Endometrial microvascular endothelial cells (primary cell): ENCODE results near the gene FOXJ3. TPM values are rescaled to one million over a fixed set of nuclear protein-coding genes. Genes with fewer than 3 reads are reported as not detected.

Source experiments
- in situ Hi-C: cut with HindIII; loops from 2 replicates; pipeline ENCODE4 v1.10.0; 2017; ENCODE audit warnings: low sequenced_read_pairs, low pct_unique_long_range_greater_than_20kb; ENCODE audit errors: inconsistent ontology term
- total RNA-seq: library from RNA; depleted of rRNA; stranded (reverse); fragments of >200 nt; gene quantifications from one replicate; pipeline ENCODE4 v1.2.3, GENCODE V29; 2015; ENCODE audit errors: inconsistent ontology term

The FOXJ3 gene
- total RNA-seq, 1 donor from 2014 or later = 16.3 TPM

DNA sequence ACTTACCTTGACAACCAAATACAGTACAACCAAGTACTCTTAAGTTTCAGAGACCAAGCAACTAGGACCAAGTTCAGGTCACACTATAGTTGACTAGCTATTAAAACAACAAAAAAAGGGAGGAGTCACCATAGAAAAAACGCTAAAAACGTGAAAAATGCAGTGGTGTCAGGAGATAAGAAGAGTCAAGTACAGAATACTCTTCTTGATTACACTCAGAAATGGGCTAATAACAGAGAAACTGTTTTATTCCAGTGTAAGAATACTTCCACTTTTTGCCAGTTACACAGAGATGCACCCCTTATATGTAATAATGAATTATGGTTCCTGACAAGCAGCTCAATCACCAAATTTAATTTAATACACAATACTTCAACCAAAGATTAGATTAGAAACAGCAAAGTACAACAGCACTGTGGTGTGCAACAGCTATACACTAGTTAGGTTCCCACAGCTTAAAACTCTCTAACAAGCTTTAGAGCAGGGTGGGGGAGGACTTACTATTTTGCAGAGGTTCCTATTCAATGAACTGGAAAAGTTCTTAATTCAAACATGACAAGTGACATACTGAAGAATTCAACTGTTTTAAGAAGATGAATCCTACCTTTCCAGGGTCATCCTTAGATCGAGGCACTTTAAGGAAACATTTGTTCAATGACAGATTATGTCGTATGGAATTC is 70.4 kb downstream of the FOXJ3 start:
- in situ Hi-C loops = no loop called here

- in situ Hi-C loops = no loop called here
These were observed 72.0 kb downstream of the FOXJ3 start for GRCh38 chr1:42263019-42263418.

- in situ Hi-C loops = no loop called here
These were observed 74.5 kb downstream of the FOXJ3 start for GRCh38 chr1:42260376-42261070.

DNA sequence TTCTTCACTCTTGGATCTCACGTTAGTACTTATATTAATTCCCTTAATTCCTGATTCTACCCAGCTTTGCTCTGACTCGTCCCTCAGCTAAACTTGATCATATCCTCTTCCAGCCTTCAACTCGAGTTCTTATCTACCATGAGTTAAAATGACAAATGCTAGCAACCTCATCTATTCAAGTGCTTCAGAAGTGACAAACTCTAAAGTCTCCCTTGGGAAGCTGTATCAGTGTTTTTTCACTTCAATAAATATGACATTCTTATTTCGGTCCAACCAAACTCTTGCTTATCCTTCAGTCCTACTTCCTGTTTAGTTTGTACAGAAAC is 75.3 kb downstream of the FOXJ3 start:
- in situ Hi-C loops = no loop called here

DNA sequence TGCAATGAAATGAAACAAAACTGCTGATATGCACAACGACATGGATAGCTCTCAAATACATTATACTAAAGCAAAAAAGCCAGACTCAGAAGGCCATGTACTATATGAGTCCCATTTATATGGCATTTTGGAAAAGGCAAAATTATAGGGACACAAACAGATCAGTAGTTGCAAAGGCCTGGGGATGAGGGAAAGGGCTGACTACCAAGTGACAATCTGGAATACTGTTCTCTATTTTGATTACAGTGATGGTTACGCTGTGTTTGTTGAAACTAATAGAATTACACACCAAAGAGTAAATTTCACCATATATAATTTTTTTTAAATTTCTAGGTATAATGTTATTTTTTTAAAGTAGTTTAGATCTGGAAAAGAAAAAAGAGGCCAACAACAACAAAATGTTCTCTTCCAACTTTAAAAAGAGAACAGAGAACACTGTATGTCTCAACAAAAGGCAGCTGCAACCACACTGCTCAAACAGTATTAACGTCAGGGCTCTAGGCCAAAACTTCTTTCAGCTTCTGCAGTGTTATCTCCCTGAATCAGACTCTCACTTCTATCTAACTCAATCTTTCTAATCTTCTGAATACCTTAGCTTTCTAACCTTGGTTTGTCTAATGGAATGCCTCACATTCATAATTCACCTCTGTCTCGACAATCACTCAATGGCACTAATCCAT is 75.8 kb downstream of the FOXJ3 start:
- in situ Hi-C loops = no loop called here

DNA sequence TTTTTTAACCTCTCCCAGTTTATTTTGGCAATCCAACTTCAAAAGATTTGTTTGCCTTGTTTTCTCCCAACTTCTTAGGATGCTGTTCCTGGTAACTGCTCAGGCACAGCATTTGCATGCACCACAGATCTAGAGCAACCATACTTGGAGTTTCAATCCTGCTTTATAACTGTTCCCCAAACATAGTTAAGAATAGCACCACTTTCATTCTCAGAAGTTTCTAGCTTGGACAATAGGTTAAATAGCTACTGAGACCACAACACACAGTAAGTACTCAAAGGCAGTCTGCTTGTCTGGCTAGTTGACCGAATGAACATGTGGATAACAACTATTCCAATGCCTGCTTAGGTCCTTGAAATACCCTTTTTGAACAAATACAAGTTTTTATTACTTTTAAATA is 76.8 kb downstream of the FOXJ3 start:
- in situ Hi-C loops = no loop called here

DNA sequence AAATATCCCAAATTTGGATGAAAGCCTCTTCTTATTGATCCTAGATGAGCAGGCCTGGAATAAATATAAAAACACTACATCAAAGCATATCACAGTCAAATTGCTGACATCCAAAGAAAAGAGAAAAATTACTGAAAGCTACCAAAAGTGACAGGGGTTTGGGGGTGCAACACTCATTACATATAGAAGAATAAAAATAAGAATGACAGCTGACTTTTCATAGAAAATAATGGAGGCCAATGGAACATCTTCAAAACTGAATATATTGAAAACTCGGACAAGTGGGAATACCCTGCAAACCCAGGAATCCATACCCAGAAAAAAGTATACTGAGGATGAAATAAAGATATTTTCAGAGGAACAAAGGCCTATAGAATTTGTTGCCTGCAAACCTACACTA is 84.0 kb downstream of the FOXJ3 start:
- in situ Hi-C loops = no loop called here

- in situ Hi-C loops = no loop called here
These were observed 84.9 kb downstream of the FOXJ3 start for GRCh38 chr1:42250164-42250563.

GRCh38 chr1:42240966-42241755 is 93.9 kb downstream of the FOXJ3 start:
- in situ Hi-C loops = no loop called here

DNA sequence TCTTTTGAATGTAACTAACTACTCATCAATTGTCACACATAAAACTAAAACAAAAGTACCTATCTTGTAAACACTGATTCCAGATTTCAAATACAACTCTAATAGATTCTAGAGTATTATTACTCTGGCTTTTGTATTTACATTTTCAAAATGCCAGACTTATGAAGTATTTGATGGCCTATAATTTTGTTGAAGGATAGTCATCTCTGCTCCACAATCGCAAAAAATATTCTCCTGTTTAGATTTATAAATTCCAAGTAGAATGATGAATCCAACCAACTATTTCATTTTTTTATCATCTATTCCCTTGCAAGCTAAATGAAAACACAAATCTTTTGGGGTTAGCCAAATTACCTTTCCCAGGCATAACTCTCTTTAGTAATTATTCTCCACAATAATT is 95.5 kb downstream of the FOXJ3 start:
- in situ Hi-C loops = no loop called here

GRCh38 chr1:42239041-42239440 is 96.0 kb downstream of the FOXJ3 start:
- in situ Hi-C loops = no loop called here

GRCh38 chr1:42231253-42231652 is 103.8 kb downstream of the FOXJ3 start:
- in situ Hi-C loops = no loop called here

- in situ Hi-C loops = no loop called here
These were observed 106.1 kb downstream of the FOXJ3 start for GRCh38 chr1:42228938-42229337.

- in situ Hi-C loops = no loop called here
These were observed 112.0 kb downstream of the FOXJ3 start for GRCh38 chr1:42223036-42223435.

GRCh38 chr1:42221952-42222606 is 113.0 kb downstream of the FOXJ3 start:
- in situ Hi-C loops = no loop called here

DNA sequence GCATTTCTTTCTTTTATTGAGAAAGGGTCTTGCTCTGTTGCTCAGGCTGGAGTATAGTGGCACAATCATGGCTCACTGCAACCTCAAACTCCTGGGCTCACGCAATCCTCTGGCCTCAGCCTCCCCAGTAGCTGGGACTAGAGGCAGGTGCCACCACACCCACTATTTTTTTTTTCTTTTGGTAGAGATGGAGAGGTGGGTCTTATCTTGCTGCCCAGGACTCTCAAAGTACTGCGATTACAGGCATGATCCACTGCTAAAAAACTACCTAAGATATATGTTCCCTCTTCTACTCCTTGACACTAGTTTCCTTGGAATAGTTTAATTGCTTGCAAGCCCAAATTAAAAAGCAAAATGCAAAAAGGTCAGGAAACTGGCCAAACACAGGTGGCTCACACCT is 113.6 kb downstream of the FOXJ3 start:
- in situ Hi-C loops = no loop called here

GRCh38 chr1:42219627-42220026 is 115.4 kb downstream of the FOXJ3 start:
- in situ Hi-C loops = no loop called here

GRCh38 chr1:42214447-42214871 is 120.6 kb downstream of the FOXJ3 start:
- in situ Hi-C loops = no loop called here

DNA sequence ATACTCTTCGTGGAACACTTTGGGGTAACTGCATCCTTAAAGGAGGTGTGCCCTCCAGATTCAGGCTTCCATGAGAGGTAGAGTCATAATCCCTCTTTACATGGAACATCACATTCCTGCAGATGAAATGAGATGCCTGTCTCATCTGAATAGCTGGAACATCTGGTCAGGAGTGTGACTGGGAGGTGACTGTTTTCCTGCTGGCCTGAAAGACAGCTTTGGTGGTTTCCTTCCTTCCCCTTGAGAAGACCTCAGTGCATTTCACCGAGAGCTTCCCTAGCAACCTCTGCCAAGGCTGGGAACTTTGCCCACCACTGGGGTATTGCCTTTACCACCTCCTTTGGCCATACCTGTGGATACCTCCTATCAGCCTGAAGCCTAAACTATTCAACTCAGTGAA is 123.8 kb downstream of the FOXJ3 start:
- in situ Hi-C loops = no loop called here
